NCI-H1092 (cell line): ENCODE data around the gene LY6G6F.

ENCODE experiments used
- DNase-seq: peaks from one replicate; lab custom pipeline; 2025; lab: John Stamatoyannopoulos, UW

Gene LY6G6F

DNA sequence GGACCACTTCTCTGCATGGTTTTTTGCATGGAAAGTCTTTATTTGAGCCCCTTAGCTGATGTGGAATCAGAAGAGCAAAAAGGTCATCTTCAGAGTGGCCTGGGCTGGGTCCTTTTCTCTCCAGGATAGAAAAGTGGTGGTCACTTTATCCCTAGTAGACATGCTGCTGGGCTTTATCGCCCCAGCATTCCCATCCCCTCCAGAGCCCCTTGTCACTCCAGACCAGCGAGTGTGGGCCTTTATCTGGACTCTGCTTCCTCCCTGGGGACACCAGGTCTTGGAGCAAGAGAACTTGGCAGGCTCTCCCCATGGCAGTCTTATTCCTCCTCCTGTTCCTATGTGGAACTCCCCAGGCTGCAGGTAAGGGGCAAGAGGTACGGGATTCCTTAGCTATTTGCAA lies at the start of gene LY6G6F:
Gene LY6G6F (plus strand): TSS at position 268 of the 400 bp plus-strand sequence. CDS start 41 bp downstream, at position 309.
- DNase-seq: no peak

DNA sequence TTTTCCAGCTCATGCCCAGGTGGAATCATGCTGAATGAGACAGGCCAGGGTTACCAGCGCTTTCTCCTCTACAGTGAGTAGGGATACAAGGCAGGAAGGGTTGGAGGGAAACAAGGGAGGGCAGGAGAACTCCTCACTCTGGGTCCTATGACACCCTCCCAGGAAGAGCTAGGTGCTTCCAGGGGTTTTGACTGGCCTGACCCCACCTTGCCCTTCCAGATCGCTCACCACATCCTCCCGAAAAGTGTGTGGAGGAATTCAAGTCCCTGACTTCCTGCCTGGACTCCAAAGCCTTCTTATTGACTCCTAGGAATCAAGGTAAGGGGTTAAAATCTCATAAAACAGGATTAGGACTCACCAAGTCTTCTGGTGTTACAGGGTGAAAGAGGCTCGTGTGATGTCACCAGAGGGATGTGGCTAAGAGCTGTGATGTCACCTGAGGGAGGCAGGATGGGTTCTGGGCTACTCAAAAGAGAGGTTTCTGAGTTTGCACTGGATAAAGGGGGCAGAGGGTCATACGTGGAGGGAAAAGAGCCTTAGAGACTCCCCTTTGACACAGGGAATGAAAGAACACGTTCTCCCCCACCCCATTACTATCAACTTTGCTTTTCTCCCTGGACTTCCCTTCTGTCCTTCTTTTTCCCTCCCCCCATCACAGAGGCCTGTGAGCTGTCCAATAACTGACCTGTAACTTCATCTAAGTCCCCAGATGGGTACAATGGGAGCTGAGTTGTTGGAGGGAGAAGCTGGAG lies 49.1 kb upstream of the LY6G6F start:
- no peak for DNase-seq

- no peak for DNase-seq
These were observed 48.4 kb upstream of the LY6G6F start for GRCh38 chr6:31658158-31658688.

- no peak for DNase-seq
These were observed 47.5 kb upstream of the LY6G6F start for GRCh38 chr6:31658983-31659648.

DNA sequence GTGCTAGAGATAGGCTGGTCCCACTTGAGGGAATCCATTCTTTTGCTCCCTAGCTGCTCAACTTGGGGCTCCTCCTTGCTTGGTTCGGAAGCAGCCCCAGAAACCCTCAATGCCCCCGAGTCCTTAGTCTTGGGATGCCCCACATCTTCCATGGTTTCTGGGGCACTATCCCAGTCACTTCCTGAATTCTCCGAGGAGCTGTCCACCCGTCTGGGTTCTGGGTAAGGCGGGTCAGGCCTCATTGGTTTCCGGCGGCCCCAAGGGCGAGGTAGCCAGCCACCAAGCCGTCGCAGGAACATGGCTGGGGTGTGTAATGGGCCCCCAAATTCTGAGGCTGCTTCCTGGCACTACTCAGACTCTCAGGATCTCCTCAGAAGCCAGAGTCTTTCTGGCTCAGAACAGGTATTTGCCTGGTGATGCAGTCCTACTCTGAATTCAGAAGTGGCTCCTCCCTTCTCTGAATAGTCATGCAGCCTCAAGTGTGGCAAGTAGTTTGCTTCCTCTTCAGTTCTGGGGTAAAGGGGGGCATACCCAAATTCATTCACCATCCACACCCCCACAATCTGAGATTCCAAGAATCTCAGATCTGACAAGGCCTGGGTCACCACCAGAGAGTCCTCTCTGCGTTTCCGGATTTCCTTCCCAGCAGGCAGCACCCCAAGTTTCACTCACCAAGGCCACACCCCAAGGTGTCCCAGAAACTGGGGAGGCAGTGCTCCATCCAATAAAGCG lies 46.9 kb upstream of the LY6G6F start:
- DNase-seq: no peak

GRCh38 chr6:31660381-31661261 lies 46.0 kb upstream of the LY6G6F start, which contains the start of gene C6orf47:
Gene C6orf47, minus strand, starts transcription at chr6:31660778. Its CDS starts 831 bp downstream, at chr6:31659947.
- peak; percentile 59 for DNase-seq

GRCh38 chr6:31661262-31662123 lies 45.2 kb upstream of the LY6G6F start:
- DNase-seq: no peak

- DNase-seq: no peak
These were observed 44.4 kb upstream of the LY6G6F start for GRCh38 chr6:31662124-31662723.

GRCh38 chr6:31663126-31663960 lies 43.3 kb upstream of the LY6G6F start:
- DNase-seq: no peak

GRCh38 chr6:31663961-31664789 lies 42.5 kb upstream of the LY6G6F start:
- DNase-seq: no peak

GRCh38 chr6:31664790-31665500 lies 41.7 kb upstream of the LY6G6F start, which contains the start of gene GPANK1:
Gene GPANK1, minus strand, starts transcription at chr6:31664997. Its CDS starts 519 bp downstream, at chr6:31664478.
- peak; percentile 77 for DNase-seq

DNA sequence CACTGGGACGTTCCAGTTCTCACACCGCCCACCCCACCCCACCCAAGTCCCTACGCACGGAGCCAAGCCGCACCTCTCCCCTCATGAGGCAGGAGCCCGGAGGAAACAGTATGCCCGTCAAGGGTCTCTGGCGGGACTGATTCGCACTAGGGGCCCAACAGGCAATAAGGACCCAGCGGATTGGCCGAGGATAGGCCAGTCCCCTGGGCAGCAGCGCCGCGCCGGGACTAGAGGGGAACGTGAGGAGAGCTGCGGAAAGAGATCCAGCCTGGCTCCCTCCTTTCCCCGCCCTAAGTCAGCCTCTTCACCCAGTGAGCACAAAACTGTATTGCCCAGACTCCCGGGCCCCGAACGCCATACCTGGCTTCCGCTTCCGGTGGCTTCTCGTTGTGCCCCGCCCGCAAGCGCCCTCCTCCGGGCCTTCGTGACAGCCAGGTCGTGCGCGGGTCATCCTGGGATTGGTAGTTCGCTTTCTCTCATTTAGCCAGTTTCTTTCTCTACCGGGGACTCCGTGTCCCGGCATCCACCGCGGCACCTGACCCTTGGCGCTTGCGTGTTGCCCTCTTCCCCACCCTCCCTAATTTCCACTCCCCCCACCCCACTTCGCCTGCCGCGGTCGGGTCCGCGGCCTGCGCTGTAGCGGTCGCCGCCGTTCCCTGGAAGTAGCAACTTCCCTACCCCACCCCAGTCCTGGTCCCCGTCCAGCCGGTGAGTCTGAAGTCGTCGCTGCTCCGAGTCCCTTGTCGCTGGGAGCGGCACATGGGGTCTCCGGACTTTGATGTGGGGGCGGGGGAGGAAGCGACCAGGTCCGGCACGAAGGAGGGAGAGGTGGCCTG lies 40.9 kb upstream of the LY6G6F start, which contains the start of gene CSNK2B:
Gene CSNK2B (plus strand): TSS at position 580 of the 836 bp plus-strand sequence. CDS start 752 bp downstream, outside the sequence.
- peak; percentile 90 for DNase-seq

DNA sequence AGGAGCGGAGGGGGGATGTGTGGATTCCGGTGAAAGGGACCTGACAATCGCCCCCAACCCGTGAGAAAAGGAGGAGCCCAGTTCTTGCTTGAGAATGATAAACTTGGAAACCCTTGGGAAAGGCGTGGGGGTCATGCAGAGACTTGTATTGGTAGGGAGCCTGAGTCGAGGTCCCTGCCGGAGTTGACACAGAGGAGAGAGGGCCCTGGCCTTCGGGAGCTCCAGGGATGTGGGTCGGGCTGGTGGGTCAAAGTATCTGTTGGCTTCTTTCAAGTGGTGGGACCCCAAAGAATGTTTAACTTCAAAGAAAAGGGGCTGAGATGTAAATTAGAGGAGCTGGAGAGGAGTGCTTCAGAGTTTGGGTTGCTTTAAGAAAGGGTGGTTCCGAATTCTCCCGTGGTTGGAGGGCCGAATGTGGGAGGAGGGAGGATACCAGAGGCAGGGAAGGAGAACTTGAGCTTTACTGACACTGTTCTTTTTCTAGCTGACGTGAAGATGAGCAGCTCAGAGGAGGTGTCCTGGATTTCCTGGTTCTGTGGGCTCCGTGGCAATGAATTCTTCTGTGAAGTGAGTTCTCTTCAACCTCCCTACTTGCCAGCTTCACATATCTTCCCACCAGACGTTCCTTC lies 40.2 kb upstream of the LY6G6F start:
- DNase-seq: no peak

- DNase-seq: no peak
These were observed 37.0 kb upstream of the LY6G6F start, which contains the start of gene LY6G5B for GRCh38 chr6:31669676-31670075. Gene LY6G5B, plus strand, starts transcription at chr6:31669976. Its CDS starts 975 bp downstream, at chr6:31670951.

- no peak for DNase-seq
These were observed 30.3 kb upstream of the LY6G6F start for GRCh38 chr6:31676322-31676903.
